ENCODE results near the gene SLC35B2.

SLC35B2 gene

GRCh38 chr6:44243345-44243744, 14.0 kb downstream of the SLC35B2 start:
- no peak for TF ChIP-seq TAF1 (IDR thresholded peaks at IDR 0.05; ENCODE audit: borderline replicate concordance, insufficient read depth, low read length)
- no peak for TF ChIP-seq POLR2AphosphoS5 (IDR thresholded peaks at IDR 0.05; ENCODE audit: low read depth, low read length)
- no peak for TF ChIP-seq REST (IDR thresholded peaks at IDR 0.05; ENCODE audit: insufficient read depth in 1 of 2, low read depth in 2 of 2, low read length in 2 of 2)
- TF ChIP-seq SIN3A (IDR thresholded peaks at IDR 0.05; ENCODE audit: borderline replicate concordance, insufficient read depth, low read length) = no peak

- no peak for TF ChIP-seq SIN3A (IDR thresholded peaks at IDR 0.05; ENCODE audit: borderline replicate concordance, insufficient read depth, low read length)
- no peak for TF ChIP-seq POLR2AphosphoS5 (IDR thresholded peaks at IDR 0.05; ENCODE audit: low read depth, low read length)
- TF ChIP-seq FOXP2 (optimal IDR thresholded peaks at IDR 0.05; ENCODE audit: borderline replicate concordance, extremely low read depth, extremely low read length, insufficient read depth) = no peak
- no peak for TF ChIP-seq REST (IDR thresholded peaks at IDR 0.05; ENCODE audit: insufficient read depth in 1 of 2, low read depth in 2 of 2, low read length in 2 of 2)
- TF ChIP-seq TAF1 (IDR thresholded peaks at IDR 0.05; ENCODE audit: borderline replicate concordance, insufficient read depth, low read length) = no peak
Observed at GRCh38 chr6:44238687-44239350, 18.5 kb downstream of the SLC35B2 start.

- TF ChIP-seq FOXP2 (optimal IDR thresholded peaks at IDR 0.05; ENCODE audit: borderline replicate concordance, extremely low read depth, extremely low read length, insufficient read depth) = peak; percentile 85
- no peak for TF ChIP-seq SIN3A (IDR thresholded peaks at IDR 0.05; ENCODE audit: borderline replicate concordance, insufficient read depth, low read length)
- peak; percentile 80 for TF ChIP-seq POLR2AphosphoS5 (IDR thresholded peaks at IDR 0.05; ENCODE audit: low read depth, low read length)
Observed at GRCh38 chr6:44237813-44238433, 19.4 kb downstream of the SLC35B2 start.

- TF ChIP-seq SIN3A (IDR thresholded peaks at IDR 0.05; ENCODE audit: borderline replicate concordance, insufficient read depth, low read length) (peak; percentile 45; the same call in 1 of the 2 replicates), POLR2AphosphoS5 (IDR thresholded peaks at IDR 0.05; ENCODE audit: low read depth, low read length) (peak; percentile 80; the same call in 1 of the 2 replicates), TAF1 (IDR thresholded peaks at IDR 0.05; ENCODE audit: borderline replicate concordance, insufficient read depth, low read length) (no peak), FOXP2 (optimal IDR thresholded peaks at IDR 0.05; ENCODE audit: borderline replicate concordance, extremely low read depth, extremely low read length, insufficient read depth) (peak; percentile 2), REST (IDR thresholded peaks at IDR 0.05; ENCODE audit: insufficient read depth in 1 of 2, low read depth in 2 of 2, low read length in 2 of 2) (no peak)
Observed at GRCh38 chr6:44237021-44237812, 20.1 kb downstream of the SLC35B2 start.

GRCh38 chr6:44235891-44236516, 21.3 kb downstream of the SLC35B2 start:
- TF ChIP-seq FOXP2 (optimal IDR thresholded peaks at IDR 0.05; ENCODE audit: borderline replicate concordance, extremely low read depth, extremely low read length, insufficient read depth) (no peak), REST (IDR thresholded peaks at IDR 0.05; ENCODE audit: insufficient read depth in 1 of 2, low read depth in 2 of 2, low read length in 2 of 2) (no peak), SIN3A (IDR thresholded peaks at IDR 0.05; ENCODE audit: borderline replicate concordance, insufficient read depth, low read length) (no peak), TAF1 (IDR thresholded peaks at IDR 0.05; ENCODE audit: borderline replicate concordance, insufficient read depth, low read length) (no peak), POLR2AphosphoS5 (IDR thresholded peaks at IDR 0.05; ENCODE audit: low read depth, low read length) (no peak)

Data from PFSK-1 (cell line).